Measurements from ENCODE around the gene CRACR2A. TPM values are rescaled to one million over a fixed set of nuclear protein-coding genes. Genes with fewer than 3 reads are reported as not detected.

CRACR2A gene
- total RNA-seq, 2 experiments from 2014 or later: 33.2 to 33.5 TPM

GRCh38 chr12:3667485-3667884 is 85.4 kb downstream of the CRACR2A start:
- POLR2A ChIA-PET: no interaction called here
- CTCF ChIA-PET: no interaction called here

GRCh38 chr12:3666441-3666840 is 86.5 kb downstream of the CRACR2A start:
- ChIA-PET POLR2A (no interaction called here), CTCF (no interaction called here)

GRCh38 chr12:3662521-3662921 is 90.4 kb downstream of the CRACR2A start:
- CTCF ChIA-PET: no interaction called here
- POLR2A ChIA-PET: no interaction called here

- CTCF ChIA-PET: no interaction called here
- POLR2A ChIA-PET: no interaction called here
Measured at GRCh38 chr12:3661028-3661427, 91.9 kb downstream of the CRACR2A start.

- ChIA-PET POLR2A (no interaction called here), CTCF (interaction anchor here (0.6 to 1.3 kb wide), 3 partner anchors 113 to 306 kb away, joined by 3 to 5 read pairs (median 4); no protein-coding TSS in a partner anchor)
Measured at GRCh38 chr12:3658327-3659163, 94.4 kb downstream of the CRACR2A start.

- CTCF ChIA-PET: interaction anchor here (0.9 to 1.3 kb wide), 2 partner anchors 115 to 149 kb away, joined by 3 to 4 read pairs; no protein-coding TSS in a partner anchor
- POLR2A ChIA-PET: no interaction called here
Measured at GRCh38 chr12:3656946-3657622, 95.8 kb downstream of the CRACR2A start.

GRCh38 chr12:3655328-3655900 is 97.5 kb downstream of the CRACR2A start:
- ChIA-PET POLR2A (no interaction called here), CTCF (interaction anchor here (1.4 to 2.0 kb wide), 2 partner anchors 122 to 355 kb away, joined by 6 read pairs; no protein-coding TSS in a partner anchor)

- POLR2A ChIA-PET: no interaction called here
- CTCF ChIA-PET: no interaction called here
Measured at GRCh38 chr12:3651585-3652424, 101.1 kb downstream of the CRACR2A start.

GRCh38 chr12:3647504-3647903 is 105.4 kb downstream of the CRACR2A start:
- POLR2A ChIA-PET: interaction anchor here (0.7 kb wide), 1 partner anchor 598 kb away, joined by 3 read pairs; no protein-coding TSS in a partner anchor
- CTCF ChIA-PET: no interaction called here

- CTCF ChIA-PET: no interaction called here
- POLR2A ChIA-PET: no interaction called here
Measured at GRCh38 chr12:3646561-3647241, 106.2 kb downstream of the CRACR2A start.

- POLR2A ChIA-PET: no interaction called here
- CTCF ChIA-PET: no interaction called here
Measured at GRCh38 chr12:3645091-3645490, 107.8 kb downstream of the CRACR2A start.

GRCh38 chr12:3644104-3644503 is 108.8 kb downstream of the CRACR2A start:
- CTCF ChIA-PET: no interaction called here
- POLR2A ChIA-PET: no interaction called here

GRCh38 chr12:3641428-3642018 is 111.4 kb downstream of the CRACR2A start:
- POLR2A ChIA-PET: no interaction called here
- CTCF ChIA-PET: no interaction called here

GRCh38 chr12:3636328-3636727 is 116.6 kb downstream of the CRACR2A start:
- CTCF ChIA-PET: no interaction called here
- POLR2A ChIA-PET: no interaction called here

GRCh38 chr12:3634348-3634747 is 118.6 kb downstream of the CRACR2A start:
- POLR2A ChIA-PET: no interaction called here
- CTCF ChIA-PET: interaction anchor here (0.8 kb wide), 1 partner anchor 170 kb away, joined by 3 read pairs; no protein-coding TSS in a partner anchor

- POLR2A ChIA-PET: no interaction called here
- CTCF ChIA-PET: interaction anchor here (0.6 kb wide), 1 partner anchor 143 kb away, joined by 3 read pairs; no protein-coding TSS in a partner anchor
Measured at GRCh38 chr12:3633396-3633795, 119.5 kb downstream of the CRACR2A start.

- CTCF ChIA-PET: no interaction called here
- POLR2A ChIA-PET: no interaction called here
Measured at GRCh38 chr12:3632754-3633153, 120.2 kb downstream of the CRACR2A start.

- CTCF ChIA-PET: no interaction called here
- POLR2A ChIA-PET: no interaction called here
Measured at GRCh38 chr12:3632256-3632655, 120.7 kb downstream of the CRACR2A start.

- CTCF ChIA-PET: no interaction called here
- POLR2A ChIA-PET: no interaction called here
Measured at GRCh38 chr12:3631759-3632158, 121.2 kb downstream of the CRACR2A start.

All from activated CD8-positive, alpha-beta memory T cell treated with anti-CD3 and anti-CD28 coated beads for 36 hours (primary cell).